Vagina (tissue), 2 donors: ENCODE results near the gene SIPA1.

Source experiments
- POLR2A ChIP-seq, 2 donors: fragments of 450-650 bp; IDR thresholded peaks; one replicate each; pipeline ENCODE4 v1.6.1; 2017; ENCODE audit warnings: antibody characterized with exemption in 2 of 2, mild to moderate bottlenecking in 2 of 2, moderate library complexity in 2 of 2
- TF ChIP-seq, protein P1 (sequence below), 3 experiments: fragments of 450-650 bp in 2 of 3; fragments of 200-600 bp in 1 of 3; sonication (generic) in 1 of 3; IDR thresholded peaks; one replicate each; pipeline ENCODE4 v1.5.1; 2017 to 2019; ENCODE audit warnings: antibody characterized with exemption in 3 of 3, mild to moderate bottlenecking in 2 of 3, moderate library complexity in 2 of 3

DNA sequence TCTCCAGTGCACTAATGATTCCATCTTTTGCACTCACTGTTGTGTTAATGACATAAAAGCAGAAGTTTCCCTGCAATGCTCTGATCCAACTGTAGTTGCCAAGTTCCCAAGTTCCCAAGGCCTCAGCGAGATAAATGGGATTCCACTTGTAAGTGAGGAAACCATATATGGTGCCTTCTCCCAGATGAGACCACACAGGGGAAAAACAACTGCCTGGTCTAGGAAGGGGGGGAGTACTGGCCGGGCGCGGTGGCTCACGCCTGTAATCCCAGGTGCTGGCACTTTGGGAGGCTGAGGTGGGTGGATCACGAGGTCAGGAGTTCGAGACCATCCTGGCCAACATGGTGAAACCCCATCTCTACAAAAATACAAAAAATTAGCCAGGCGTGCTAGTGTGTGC lies 48.1 kb downstream of the SIPA1 start:
- TF ChIP-seq POLR2A (IDR thresholded peaks at IDR 0.05), result no peak
- TF ChIP-seq, protein P1, sequence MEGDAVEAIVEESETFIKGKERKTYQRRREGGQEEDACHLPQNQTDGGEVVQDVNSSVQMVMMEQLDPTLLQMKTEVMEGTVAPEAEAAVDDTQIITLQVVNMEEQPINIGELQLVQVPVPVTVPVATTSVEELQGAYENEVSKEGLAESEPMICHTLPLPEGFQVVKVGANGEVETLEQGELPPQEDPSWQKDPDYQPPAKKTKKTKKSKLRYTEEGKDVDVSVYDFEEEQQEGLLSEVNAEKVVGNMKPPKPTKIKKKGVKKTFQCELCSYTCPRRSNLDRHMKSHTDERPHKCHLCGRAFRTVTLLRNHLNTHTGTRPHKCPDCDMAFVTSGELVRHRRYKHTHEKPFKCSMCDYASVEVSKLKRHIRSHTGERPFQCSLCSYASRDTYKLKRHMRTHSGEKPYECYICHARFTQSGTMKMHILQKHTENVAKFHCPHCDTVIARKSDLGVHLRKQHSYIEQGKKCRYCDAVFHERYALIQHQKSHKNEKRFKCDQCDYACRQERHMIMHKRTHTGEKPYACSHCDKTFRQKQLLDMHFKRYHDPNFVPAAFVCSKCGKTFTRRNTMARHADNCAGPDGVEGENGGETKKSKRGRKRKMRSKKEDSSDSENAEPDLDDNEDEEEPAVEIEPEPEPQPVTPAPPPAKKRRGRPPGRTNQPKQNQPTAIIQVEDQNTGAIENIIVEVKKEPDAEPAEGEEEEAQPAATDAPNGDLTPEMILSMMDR (IDR thresholded peaks at IDR 0.05), result no peak
